Coronary artery (tissue), 2 donors: Measurements from ENCODE around the gene GPC6.

Experiments
- DNase-seq: peaks from one replicate; pipeline ENCODE4 v3.0.0-alpha.2; 2017; ENCODE audit warnings: low spot score
- H3K27ac ChIP-seq, 2 donors: fragments of 200-600 bp; sonication (generic); one replicate each; pipeline ENCODE4 v1.5.1; 2016 to 2019
- H3K4me3 ChIP-seq: fragments of 200-600 bp; sonication (generic); 2 replicates; pipeline ENCODE4 v1.5.1; 2016; ENCODE audit warnings: mild to moderate bottlenecking, moderate library complexity
- CTCF ChIP-seq: fragments of 200-600 bp; sonication (generic); IDR thresholded peaks from one replicate; pipeline ENCODE4 v1.5.1; 2019; ENCODE audit warnings: antibody characterized with exemption

GPC6 gene

GRCh38 chr13:93932901-93933300 is 706.3 kb downstream of the GPC6 start:
- DNase-seq, result no peak
- Histone ChIP-seq H3K4me3 (no peak overlapping the region), H3K27ac (no peak overlapping the region)
- TF ChIP-seq CTCF, result no peak

- TF ChIP-seq CTCF, result no peak
- no peak for DNase-seq
These were observed 710.3 kb downstream of the GPC6 start for GRCh38 chr13:93936901-93937300.

GRCh38 chr13:93941444-93941843 is 714.8 kb downstream of the GPC6 start:
- no peak overlapping the region for H3K27ac ChIP-seq
- H3K4me3 ChIP-seq, result no peak overlapping the region
- no peak for TF ChIP-seq CTCF
- no peak for DNase-seq

More at GRCh38 chr13:93936901-93937300, 710.3 kb downstream of the GPC6 start:
- H3K27ac ChIP-seq, result no peak overlapping the region
- no peak overlapping the region for H3K4me3 ChIP-seq

GRCh38 chr13:93942016-93942415 is 715.4 kb downstream of the GPC6 start:
- H3K27ac ChIP-seq, result no peak overlapping the region
- DNase-seq, result no peak
- no peak overlapping the region for H3K4me3 ChIP-seq
- no peak for TF ChIP-seq CTCF

GRCh38 chr13:93945621-93946020 is 719.0 kb downstream of the GPC6 start:
- no peak for TF ChIP-seq CTCF
- Histone ChIP-seq H3K4me3 (no peak overlapping the region), H3K27ac (no peak overlapping the region)
- no peak for DNase-seq

- no peak for DNase-seq
- Histone ChIP-seq H3K27ac (no peak overlapping the region), H3K4me3 (no peak overlapping the region)
- no peak for TF ChIP-seq CTCF
These were observed 720.4 kb downstream of the GPC6 start for GRCh38 chr13:93946994-93947393.

- Histone ChIP-seq H3K27ac (no peak overlapping the region), H3K4me3 (no peak overlapping the region)
- no peak for TF ChIP-seq CTCF
- no peak for DNase-seq
These were observed 721.0 kb downstream of the GPC6 start for GRCh38 chr13:93947651-93948050.
